ENCODE data around the gene CCT8.

DNA sequence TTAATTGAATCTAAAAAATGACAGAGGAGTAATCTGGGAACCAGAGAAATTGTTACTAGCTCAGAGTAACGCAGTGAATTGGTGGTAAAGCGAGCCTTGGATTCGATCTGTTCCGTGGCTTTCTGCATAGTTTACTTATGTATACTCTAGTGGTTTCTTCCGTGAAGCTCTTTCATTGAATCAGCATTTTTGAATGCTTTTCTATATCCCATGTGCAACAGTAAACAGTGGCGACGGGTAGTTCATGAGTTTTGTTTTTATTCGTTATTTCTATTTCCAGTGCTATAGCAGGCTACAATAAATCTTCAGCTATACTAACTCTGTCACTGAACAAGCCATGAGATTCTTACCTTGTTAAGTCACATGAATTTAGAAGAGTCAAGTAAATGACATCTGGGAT lies 42.5 kb upstream of the CCT8 start:
- no peak for TF ChIP-seq EZH2phosphoT487 (conservative IDR thresholded peaks at IDR 0.05; ENCODE audit: low read length)
- TF ChIP-seq, protein P1, sequence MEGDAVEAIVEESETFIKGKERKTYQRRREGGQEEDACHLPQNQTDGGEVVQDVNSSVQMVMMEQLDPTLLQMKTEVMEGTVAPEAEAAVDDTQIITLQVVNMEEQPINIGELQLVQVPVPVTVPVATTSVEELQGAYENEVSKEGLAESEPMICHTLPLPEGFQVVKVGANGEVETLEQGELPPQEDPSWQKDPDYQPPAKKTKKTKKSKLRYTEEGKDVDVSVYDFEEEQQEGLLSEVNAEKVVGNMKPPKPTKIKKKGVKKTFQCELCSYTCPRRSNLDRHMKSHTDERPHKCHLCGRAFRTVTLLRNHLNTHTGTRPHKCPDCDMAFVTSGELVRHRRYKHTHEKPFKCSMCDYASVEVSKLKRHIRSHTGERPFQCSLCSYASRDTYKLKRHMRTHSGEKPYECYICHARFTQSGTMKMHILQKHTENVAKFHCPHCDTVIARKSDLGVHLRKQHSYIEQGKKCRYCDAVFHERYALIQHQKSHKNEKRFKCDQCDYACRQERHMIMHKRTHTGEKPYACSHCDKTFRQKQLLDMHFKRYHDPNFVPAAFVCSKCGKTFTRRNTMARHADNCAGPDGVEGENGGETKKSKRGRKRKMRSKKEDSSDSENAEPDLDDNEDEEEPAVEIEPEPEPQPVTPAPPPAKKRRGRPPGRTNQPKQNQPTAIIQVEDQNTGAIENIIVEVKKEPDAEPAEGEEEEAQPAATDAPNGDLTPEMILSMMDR (IDR thresholded peaks at IDR 0.05; ENCODE audit: insufficient read depth, low read length, poor library complexity, severe bottlenecking) = no peak
